ENCODE results near the gene STUM.

Gene STUM

GRCh38 chr1:226574591-226575435, 26.2 kb downstream of the STUM start:
- no peaks in the 10 kb centered on the region for H4K20me1 ChIP-seq (ENCODE audit: insufficient read depth, low read length)
- no peak overlapping the region for H2AFZ ChIP-seq (ENCODE audit: low read depth, low read length)
- H3K4me2 ChIP-seq (ENCODE audit: low read length), result no peak overlapping the region
- H3K36me3 ChIP-seq (replicated peaks; ENCODE audit: low read depth, low read length), result no peaks in the 10 kb centered on the region
- no peak overlapping the region for H3K27ac ChIP-seq (ENCODE audit: low read length)
- H3K9ac ChIP-seq (ENCODE audit: low read length), result no peak overlapping the region
- no peak for TF ChIP-seq EZH2phosphoT487 (IDR thresholded peaks at IDR 0.05; ENCODE audit: low read depth)
- TF ChIP-seq, protein P1, sequence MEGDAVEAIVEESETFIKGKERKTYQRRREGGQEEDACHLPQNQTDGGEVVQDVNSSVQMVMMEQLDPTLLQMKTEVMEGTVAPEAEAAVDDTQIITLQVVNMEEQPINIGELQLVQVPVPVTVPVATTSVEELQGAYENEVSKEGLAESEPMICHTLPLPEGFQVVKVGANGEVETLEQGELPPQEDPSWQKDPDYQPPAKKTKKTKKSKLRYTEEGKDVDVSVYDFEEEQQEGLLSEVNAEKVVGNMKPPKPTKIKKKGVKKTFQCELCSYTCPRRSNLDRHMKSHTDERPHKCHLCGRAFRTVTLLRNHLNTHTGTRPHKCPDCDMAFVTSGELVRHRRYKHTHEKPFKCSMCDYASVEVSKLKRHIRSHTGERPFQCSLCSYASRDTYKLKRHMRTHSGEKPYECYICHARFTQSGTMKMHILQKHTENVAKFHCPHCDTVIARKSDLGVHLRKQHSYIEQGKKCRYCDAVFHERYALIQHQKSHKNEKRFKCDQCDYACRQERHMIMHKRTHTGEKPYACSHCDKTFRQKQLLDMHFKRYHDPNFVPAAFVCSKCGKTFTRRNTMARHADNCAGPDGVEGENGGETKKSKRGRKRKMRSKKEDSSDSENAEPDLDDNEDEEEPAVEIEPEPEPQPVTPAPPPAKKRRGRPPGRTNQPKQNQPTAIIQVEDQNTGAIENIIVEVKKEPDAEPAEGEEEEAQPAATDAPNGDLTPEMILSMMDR (IDR thresholded peaks at IDR 0.05; ENCODE audit: low read depth, low read length), result no peak
- peaks cover 5% of the 10 kb centered on the region; the same call in 1 of the 2 replicates for H3K27me3 ChIP-seq (ENCODE audit: low read depth, low read length)
- H3K9me3 ChIP-seq (ENCODE audit: insufficient read depth, low read length), result no peaks in the 10 kb centered on the region
- H3K79me2 ChIP-seq (ENCODE audit: low read length), result no peaks in the 10 kb centered on the region
- H3K4me3 ChIP-seq (ENCODE audit: low read length), result no peak overlapping the region
- H3K4me1 ChIP-seq (ENCODE audit: low read length), result peaks cover 5% of the 10 kb centered on the region

- Histone ChIP-seq H3K9me3 (ENCODE audit: insufficient read depth, low read length) (no peaks in the 10 kb centered on the region), H3K27me3 (ENCODE audit: low read depth, low read length) (peaks cover 5% of the 10 kb centered on the region; the same call in 1 of the 2 replicates), H3K79me2 (ENCODE audit: low read length) (no peaks in the 10 kb centered on the region), H3K36me3 (replicated peaks; ENCODE audit: low read depth, low read length) (no peaks in the 10 kb centered on the region), H3K27ac (ENCODE audit: low read length) (no peak overlapping the region), H3K4me1 (ENCODE audit: low read length) (no peaks in the 10 kb centered on the region), H3K4me3 (ENCODE audit: low read length) (no peak overlapping the region), H4K20me1 (ENCODE audit: insufficient read depth, low read length) (no peaks in the 10 kb centered on the region), H3K4me2 (ENCODE audit: low read length) (no peak overlapping the region), H3K9ac (ENCODE audit: low read length) (no peak overlapping the region), H2AFZ (ENCODE audit: low read depth, low read length) (no peak overlapping the region)
- no peak for TF ChIP-seq EZH2phosphoT487 (IDR thresholded peaks at IDR 0.05; ENCODE audit: low read depth)
- TF ChIP-seq, protein P1 (IDR thresholded peaks at IDR 0.05; ENCODE audit: low read depth, low read length), result no peak
Observed at GRCh38 chr1:226575436-226575720, 26.8 kb downstream of the STUM start.

DNA sequence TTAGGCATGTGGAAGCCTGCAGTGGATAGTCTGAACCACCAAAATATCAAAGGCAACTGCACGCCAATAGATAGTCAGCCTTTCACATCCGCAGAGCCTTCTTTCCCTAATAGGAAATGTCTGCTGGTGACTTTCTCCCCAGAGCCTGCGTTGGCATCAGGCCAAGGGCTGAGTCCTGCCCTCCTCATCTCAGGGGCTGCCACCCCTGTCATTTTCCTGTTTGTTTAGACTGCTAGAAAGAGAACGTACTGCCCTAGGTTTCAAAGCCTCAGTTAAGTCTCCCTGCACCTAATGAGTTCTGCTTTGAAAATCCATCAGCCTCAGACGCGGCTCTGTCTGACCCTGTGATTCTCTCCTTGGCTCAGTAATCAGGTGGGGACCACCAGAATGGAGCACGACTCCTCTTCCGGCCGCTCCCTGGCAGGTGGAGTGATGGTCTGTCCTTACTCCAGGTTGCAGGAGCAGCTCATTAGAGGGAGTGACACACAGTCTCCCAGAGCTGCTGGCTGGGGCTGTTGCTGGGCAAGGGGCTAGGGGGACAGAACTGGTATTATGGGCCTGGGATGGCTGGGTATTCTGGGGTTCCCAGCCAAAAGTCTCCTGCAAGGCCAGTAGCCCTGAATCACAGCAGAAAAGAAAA, 27.3 kb downstream of the STUM start:
- H3K4me1 ChIP-seq (ENCODE audit: low read length), result no peaks in the 10 kb centered on the region
- no peaks in the 10 kb centered on the region for H3K36me3 ChIP-seq (replicated peaks; ENCODE audit: low read depth, low read length)
- H2AFZ ChIP-seq (ENCODE audit: low read depth, low read length), result no peak overlapping the region
- H3K4me2 ChIP-seq (ENCODE audit: low read length), result no peak overlapping the region
- no peaks in the 10 kb centered on the region for H4K20me1 ChIP-seq (ENCODE audit: insufficient read depth, low read length)
- H3K9ac ChIP-seq (ENCODE audit: low read length), result no peak overlapping the region
- no peaks in the 10 kb centered on the region for H3K9me3 ChIP-seq (ENCODE audit: insufficient read depth, low read length)
- no peak overlapping the region for H3K4me3 ChIP-seq (ENCODE audit: low read length)
- H3K27ac ChIP-seq (ENCODE audit: low read length), result no peak overlapping the region
- TF ChIP-seq, protein P1 (IDR thresholded peaks at IDR 0.05; ENCODE audit: low read depth, low read length), result no peak
- TF ChIP-seq EZH2phosphoT487 (IDR thresholded peaks at IDR 0.05; ENCODE audit: low read depth), result no peak
- H3K79me2 ChIP-seq (ENCODE audit: low read length), result no peaks in the 10 kb centered on the region
- peaks cover 5% of the 10 kb centered on the region; the same call in 1 of the 2 replicates for H3K27me3 ChIP-seq (ENCODE audit: low read depth, low read length)

DNA sequence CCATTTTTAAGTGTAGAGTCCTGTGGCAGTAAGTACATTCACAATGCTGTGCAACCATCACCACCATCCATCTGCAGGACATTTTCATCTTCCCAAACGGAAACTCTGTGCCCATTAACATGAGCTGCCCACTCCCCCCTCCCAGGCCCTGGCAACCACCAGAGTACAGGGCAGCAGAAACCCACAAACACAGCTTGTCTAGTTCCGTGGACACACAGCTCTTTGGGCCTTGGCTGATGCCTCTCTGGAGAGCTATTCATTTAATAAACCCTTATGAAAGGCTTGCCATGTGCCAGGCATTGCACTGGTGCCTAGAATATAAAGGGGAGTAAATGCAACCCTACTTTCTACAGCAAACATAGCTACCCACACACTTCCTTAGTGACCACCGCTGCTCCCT, 28.0 kb downstream of the STUM start:
- Histone ChIP-seq H3K4me2 (ENCODE audit: low read length) (no peak overlapping the region), H3K9ac (ENCODE audit: low read length) (no peak overlapping the region), H3K27me3 (ENCODE audit: low read depth, low read length) (peaks cover 5% of the 10 kb centered on the region; the same call in 1 of the 2 replicates), H3K9me3 (ENCODE audit: insufficient read depth, low read length) (no peaks in the 10 kb centered on the region), H3K4me3 (ENCODE audit: low read length) (no peak overlapping the region), H3K27ac (ENCODE audit: low read length) (no peak overlapping the region), H2AFZ (ENCODE audit: low read depth, low read length) (no peak overlapping the region), H3K4me1 (ENCODE audit: low read length) (no peaks in the 10 kb centered on the region), H3K36me3 (replicated peaks; ENCODE audit: low read depth, low read length) (no peaks in the 10 kb centered on the region), H4K20me1 (ENCODE audit: insufficient read depth, low read length) (no peaks in the 10 kb centered on the region), H3K79me2 (ENCODE audit: low read length) (no peaks in the 10 kb centered on the region)
- no peak for TF ChIP-seq EZH2phosphoT487 (IDR thresholded peaks at IDR 0.05; ENCODE audit: low read depth)
- TF ChIP-seq, protein P1 (IDR thresholded peaks at IDR 0.05; ENCODE audit: low read depth, low read length), result no peak

Measured in OCI-LY3 (cell line).